Body of pancreas (tissue), 4 donors: Measurements from ENCODE around the gene DYNAP.

Source experiments
- CTCF ChIP-seq, 7 experiments: fragments of 450-650 bp in 4 of 7; fragments of 200-600 bp in 3 of 7; sonication (generic) in 3 of 7; IDR thresholded peaks; one replicate each; pipeline ENCODE4 v1.5.1; 2016 to 2019; ENCODE audit warnings: antibody characterized with exemption in 7 of 7
- POLR2A ChIP-seq, 3 donors: fragments of 450-650 bp; IDR thresholded peaks; one replicate each; pipeline ENCODE4 v1.6.1; 2016; ENCODE audit warnings: antibody characterized with exemption in 3 of 3, mild to moderate bottlenecking in 2 of 3

GRCh38 chr18:54584065-54584464 is 7.0 kb upstream of the DYNAP start:
- no peak for TF ChIP-seq CTCF (IDR thresholded peaks at IDR 0.05)
- no peak for TF ChIP-seq POLR2A (IDR thresholded peaks at IDR 0.05)
